Measurements from ENCODE around the gene ZBTB7B. TPM values are rescaled to one million over a fixed set of nuclear protein-coding genes. Genes with fewer than 3 reads are reported as not detected.

Gene ZBTB7B
- total and polyA plus RNA-seq, 9 of the 15 experiments (the other 6 are each of a cell fraction or from before 2014, with no cell fraction given), result 0.04 to 46.5 (median 15.2) TPM

- TF ChIP-seq TEAD1 (CRISPR knock-in tag; IDR thresholded peaks at IDR 0.05) (peak in 1 of 2 experiments; percentile 51; a peak in 1 of 4 replicates), SIN3B (IDR thresholded peaks at IDR 0.05; ENCODE audit: low read depth) (no peak), ZNF133 (CRISPR knock-in tag; IDR thresholded peaks at IDR 0.05) (no peak), SAFB2 (IDR thresholded peaks at IDR 0.05; ENCODE audit: borderline replicate concordance, low read depth, low read length, severe bottlenecking) (no peak), JUND (IDR thresholded peaks at IDR 0.05; ENCODE audit: borderline replicate concordance, low read depth, low read length) (peak; percentile 50; the same call in 1 of the 2 replicates), JUND (tag; IDR thresholded peaks at IDR 0.05; ENCODE audit: borderline replicate concordance, low read depth, low read length) (peak; percentile 26; the same call in 1 of the 3 replicates), TAL1 (IDR thresholded peaks at IDR 0.05) (no peak), POU5F1 (IDR thresholded peaks at IDR 0.05; ENCODE audit: borderline replicate concordance, low read depth, low read length, partially characterized antibody) (no peak), RREB1 (CRISPR knock-in tag; IDR thresholded peaks at IDR 0.05) (0 out of 2 replicates have a peak, but pooled peaks have one; percentile 10), STAT5A (IDR thresholded peaks at IDR 0.05; ENCODE audit: borderline replicate concordance, low read length) (no peak), TOE1 (IDR thresholded peaks at IDR 0.05; ENCODE audit: borderline replicate concordance) (no peak; the same call in 1 of the 2 replicates), TOE1 (CRISPR knock-in tag; IDR thresholded peaks at IDR 0.05; ENCODE audit: borderline replicate concordance, low read depth) (no peak), PML (IDR thresholded peaks at IDR 0.05; ENCODE audit: low read length) (peak; percentile 30; the same call in 1 of the 2 replicates), ZNF263 (CRISPR knock-in tag; IDR thresholded peaks at IDR 0.05; ENCODE audit: borderline replicate concordance) (peak; percentile 44; the same call in 1 of the 2 replicates), DACH1 (IDR thresholded peaks at IDR 0.05; ENCODE audit: partially characterized antibody) (no peak), BRCA1 (IDR thresholded peaks at IDR 0.05) (no peak), BRCA1 (CRISPR knock-in tag; IDR thresholded peaks at IDR 0.05) (no peak)
Observed at GRCh38 chr1:155050560-155051341, 48.1 kb downstream of the ZBTB7B start, which contains the start of gene ADAM15 (continued).

Measured in K562 (cell line).